Activated T-helper 1 cell treated with anti-CD3 and anti-CD28 coated beads, Interleukin-12 subunit alpha, Interleukin-12 subunit beta, Interleukin-2, Interleukin-4 antibody, amounts not matched to agents 30 ng/mL and 10 ng/mL and 1 ng/mL, durations not matched to agents 14 hours and 24 hours and 36 hours (primary cell): ENCODE measurements around the gene CEP290. TPM values are rescaled to one million over a fixed set of nuclear protein-coding genes. Genes with fewer than 3 reads are reported as not detected.

Source experiments
- DNase-seq: peaks from one replicate; pipeline ENCODE4 v3.0.0; 2021; ENCODE audit warnings: low spot score
- H3K27ac Mint-ChIP-seq: one replicate; pipeline ENCODE4 v1.8.0; 2021; ENCODE audit warnings: mild to moderate bottlenecking, mixed read lengths
- H3K27me3 Mint-ChIP-seq: one replicate; pipeline ENCODE4 v1.8.0; 2022; ENCODE audit warnings: mild to moderate bottlenecking, moderate library complexity, mixed read lengths; ENCODE audit not compliant: insufficient read depth
- H3K36me3 Mint-ChIP-seq: one replicate; pipeline ENCODE4 v1.8.0; 2021; ENCODE audit warnings: low read depth, mixed read lengths
- H3K4me1 Mint-ChIP-seq: one replicate; pipeline ENCODE4 v1.8.0; 2021; ENCODE audit warnings: low read depth, mixed read lengths
- H3K4me3 Mint-ChIP-seq: one replicate; pipeline ENCODE4 v1.8.0; 2021; ENCODE audit warnings: mild to moderate bottlenecking, moderate library complexity, mixed read lengths
- H3K9me3 Mint-ChIP-seq: one replicate; pipeline ENCODE4 v1.8.0; 2021; ENCODE audit warnings: mixed read lengths
- intact Hi-C: fragments of 100-400 bp; cut with micrococcal nuclease; formaldehyde crosslinking; loops from one replicate; pipeline ENCODE4 v1.15.1; 2024
- total RNA-seq: library from RNA; stranded (reverse); gene quantifications from 2 replicates; pipeline ENCODE4 v1.2.3, GENCODE V29; 2022

CEP290 gene
- total RNA-seq, 1 donor from 2014 or later = 15.5 TPM

- intact Hi-C loops = no loop called here
- peaks cover 8% of the 10 kb centered on the region for H3K36me3 Mint-ChIP-seq
- no peaks in the 10 kb centered on the region for H3K9me3 Mint-ChIP-seq
- no peaks in the 10 kb centered on the region for H3K4me1 Mint-ChIP-seq
- no peak for DNase-seq
- no peak overlapping the region for H3K27ac Mint-ChIP-seq
- H3K4me3 Mint-ChIP-seq = no peak overlapping the region
- no peaks in the 10 kb centered on the region for H3K27me3 Mint-ChIP-seq
Measured at GRCh38 chr12:88127855-88128254, 14.0 kb downstream of the CEP290 start.

GRCh38 chr12:88127099-88127498, 14.8 kb downstream of the CEP290 start:
- H3K27me3 Mint-ChIP-seq = no peaks in the 10 kb centered on the region
- no peak overlapping the region for H3K4me3 Mint-ChIP-seq
- H3K4me1 Mint-ChIP-seq = no peaks in the 10 kb centered on the region
- DNase-seq = no peak
- intact Hi-C loops = no loop called here
- H3K36me3 Mint-ChIP-seq = peaks cover 8% of the 10 kb centered on the region
- H3K9me3 Mint-ChIP-seq = no peaks in the 10 kb centered on the region
- H3K27ac Mint-ChIP-seq = no peak overlapping the region

- Mint-ChIP-seq H3K36me3 (peaks cover 7% of the 10 kb centered on the region), H3K4me1 (no peaks in the 10 kb centered on the region), H3K9me3 (no peaks in the 10 kb centered on the region), H3K4me3 (no peak overlapping the region), H3K27me3 (no peaks in the 10 kb centered on the region), H3K27ac (no peak overlapping the region)
- DNase-seq = no peak
- intact Hi-C loops = no loop called here
Measured at GRCh38 chr12:88122666-88123065, 19.2 kb downstream of the CEP290 start.

- no peaks in the 10 kb centered on the region for H3K27me3 Mint-ChIP-seq
- no peaks in the 10 kb centered on the region for H3K4me1 Mint-ChIP-seq
- no peaks in the 10 kb centered on the region for H3K9me3 Mint-ChIP-seq
- H3K27ac Mint-ChIP-seq = no peak overlapping the region
- intact Hi-C loops = loop anchor here (5.0 kb wide), 1 partner anchor 878 kb away; no protein-coding TSS in a partner anchor
- H3K4me3 Mint-ChIP-seq = no peak overlapping the region
- H3K36me3 Mint-ChIP-seq = peaks cover 19% of the 10 kb centered on the region
- no peak for DNase-seq
Measured at GRCh38 chr12:88113871-88114270, 28.0 kb downstream of the CEP290 start.

- DNase-seq = no peak
- Mint-ChIP-seq H3K4me3 (no peak overlapping the region), H3K36me3 (peaks cover 9% of the 10 kb centered on the region), H3K27me3 (no peaks in the 10 kb centered on the region), H3K4me1 (no peaks in the 10 kb centered on the region), H3K9me3 (no peaks in the 10 kb centered on the region), H3K27ac (no peak overlapping the region)
- intact Hi-C loops = loop anchor here (1.0 to 5.0 kb wide), 3 partner anchors 32 to 881 kb away; partner anchors contain the start of genes CEP290 and TMTC3
Measured at GRCh38 chr12:88111074-88111652, 30.7 kb downstream of the CEP290 start.

GRCh38 chr12:88108021-88108420, 33.9 kb downstream of the CEP290 start:
- peaks cover 7% of the 10 kb centered on the region for H3K36me3 Mint-ChIP-seq
- no peaks in the 10 kb centered on the region for H3K9me3 Mint-ChIP-seq
- no peaks in the 10 kb centered on the region for H3K4me1 Mint-ChIP-seq
- H3K27ac Mint-ChIP-seq = no peak overlapping the region
- intact Hi-C loops = no loop called here
- no peak overlapping the region for H3K4me3 Mint-ChIP-seq
- no peaks in the 10 kb centered on the region for H3K27me3 Mint-ChIP-seq
- DNase-seq = no peak

DNA sequence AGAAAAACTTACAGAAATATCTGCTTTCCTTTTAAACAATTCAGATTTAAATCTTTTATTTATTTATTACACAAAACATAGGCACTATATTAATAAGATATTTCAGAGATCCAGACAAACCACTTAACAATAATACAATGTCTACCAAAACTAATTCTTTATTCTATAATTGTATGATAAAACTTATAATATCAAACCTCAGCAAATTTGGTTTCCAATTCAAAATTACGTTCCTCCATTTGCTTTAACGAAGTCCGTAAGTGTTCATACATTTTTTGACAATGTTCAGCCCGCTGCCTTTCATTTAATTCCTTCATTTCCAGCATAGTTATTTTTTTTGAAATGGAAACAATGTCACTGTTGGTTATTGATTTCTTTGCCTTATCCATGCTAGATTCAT, 48.3 kb downstream of the CEP290 start:
- DNase-seq = no peak
- no peak overlapping the region for H3K4me3 Mint-ChIP-seq
- H3K4me1 Mint-ChIP-seq = no peaks in the 10 kb centered on the region
- intact Hi-C loops = no loop called here
- peaks cover 4% of the 10 kb centered on the region for H3K36me3 Mint-ChIP-seq
- no peaks in the 10 kb centered on the region for H3K27me3 Mint-ChIP-seq
- H3K27ac Mint-ChIP-seq = no peak overlapping the region
- H3K9me3 Mint-ChIP-seq = no peaks in the 10 kb centered on the region

GRCh38 chr12:88092771-88093170, 49.1 kb downstream of the CEP290 start:
- H3K4me3 Mint-ChIP-seq = no peak overlapping the region
- H3K9me3 Mint-ChIP-seq = no peaks in the 10 kb centered on the region

DNA sequence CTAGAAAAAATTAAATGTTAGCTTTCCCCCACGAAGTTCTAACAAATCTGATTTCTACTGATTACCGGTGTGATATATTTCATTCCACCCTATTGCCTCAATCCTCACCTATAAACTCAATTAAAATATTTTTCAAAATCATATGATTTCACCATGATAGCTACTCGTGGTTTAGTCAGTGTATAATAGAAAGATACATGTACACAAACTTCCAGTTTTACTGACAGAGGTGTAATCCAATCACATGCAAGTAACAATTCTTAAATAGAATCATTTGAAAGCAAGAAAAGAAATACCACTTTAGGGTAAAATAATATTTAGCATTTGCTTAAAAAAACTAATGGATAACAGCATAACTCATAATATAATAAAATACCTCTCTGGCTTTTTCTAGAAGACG, 57.7 kb downstream of the CEP290 start:
- DNase-seq = no peak
- Mint-ChIP-seq H3K4me1 (no peaks in the 10 kb centered on the region), H3K36me3 (peaks cover 7% of the 10 kb centered on the region), H3K27ac (no peak overlapping the region), H3K4me3 (no peak overlapping the region), H3K27me3 (no peaks in the 10 kb centered on the region), H3K9me3 (no peaks in the 10 kb centered on the region)
- intact Hi-C loops = no loop called here

More at GRCh38 chr12:88092771-88093170, 49.1 kb downstream of the CEP290 start:
- DNase-seq = no peak
- intact Hi-C loops = no loop called here
- Mint-ChIP-seq H3K4me1 (no peaks in the 10 kb centered on the region), H3K27me3 (no peaks in the 10 kb centered on the region), H3K27ac (no peak overlapping the region), H3K36me3 (peaks cover 4% of the 10 kb centered on the region)

GRCh38 chr12:88083634-88084033, 58.3 kb downstream of the CEP290 start:
- H3K4me1 Mint-ChIP-seq = no peaks in the 10 kb centered on the region
- no peak for DNase-seq
- H3K27ac Mint-ChIP-seq = no peak overlapping the region
- intact Hi-C loops = no loop called here
- no peak overlapping the region for H3K4me3 Mint-ChIP-seq
- H3K9me3 Mint-ChIP-seq = no peaks in the 10 kb centered on the region
- no peaks in the 10 kb centered on the region for H3K27me3 Mint-ChIP-seq
- peaks cover 4% of the 10 kb centered on the region for H3K36me3 Mint-ChIP-seq

DNA sequence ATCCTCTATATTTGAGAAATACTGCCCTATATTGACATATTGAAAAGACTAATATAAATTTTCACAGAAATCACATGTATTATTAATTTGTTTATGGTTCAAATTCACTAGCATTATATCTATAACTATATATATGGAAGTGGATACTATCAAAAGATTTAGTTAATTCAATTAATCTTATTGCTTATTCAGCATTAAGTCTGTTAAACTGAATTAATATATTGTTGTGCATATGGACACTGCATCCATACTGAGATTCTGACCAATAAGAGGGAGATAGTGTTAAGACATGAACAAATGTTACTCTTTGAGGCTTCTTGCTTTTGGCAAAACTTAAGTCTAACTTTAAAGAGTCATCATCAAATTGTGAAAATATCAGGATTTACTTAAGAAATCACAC, 60.6 kb downstream of the CEP290 start:
- Mint-ChIP-seq H3K9me3 (no peaks in the 10 kb centered on the region), H3K4me1 (no peaks in the 10 kb centered on the region), H3K4me3 (no peak overlapping the region), H3K27me3 (no peaks in the 10 kb centered on the region), H3K27ac (no peak overlapping the region), H3K36me3 (peaks cover 8% of the 10 kb centered on the region)
- intact Hi-C loops = no loop called here
- no peak for DNase-seq

GRCh38 chr12:88067301-88067700, 74.6 kb downstream of the CEP290 start:
- Mint-ChIP-seq H3K36me3 (peaks cover 17% of the 10 kb centered on the region), H3K9me3 (no peaks in the 10 kb centered on the region)
- intact Hi-C loops = no loop called here

GRCh38 chr12:88063375-88063774, 78.5 kb downstream of the CEP290 start:
- DNase-seq = no peak
- Mint-ChIP-seq H3K4me3 (no peak overlapping the region), H3K9me3 (no peaks in the 10 kb centered on the region), H3K36me3 (peaks cover 17% of the 10 kb centered on the region), H3K27me3 (no peaks in the 10 kb centered on the region), H3K4me1 (peaks cover 6% of the 10 kb centered on the region), H3K27ac (no peak overlapping the region)
- intact Hi-C loops = no loop called here

More at GRCh38 chr12:88067301-88067700, 74.6 kb downstream of the CEP290 start:
- H3K27ac Mint-ChIP-seq = no peak overlapping the region
- no peak overlapping the region for H3K4me3 Mint-ChIP-seq
- peaks cover 6% of the 10 kb centered on the region for H3K4me1 Mint-ChIP-seq
- H3K27me3 Mint-ChIP-seq = no peaks in the 10 kb centered on the region
- DNase-seq = no peak

DNA sequence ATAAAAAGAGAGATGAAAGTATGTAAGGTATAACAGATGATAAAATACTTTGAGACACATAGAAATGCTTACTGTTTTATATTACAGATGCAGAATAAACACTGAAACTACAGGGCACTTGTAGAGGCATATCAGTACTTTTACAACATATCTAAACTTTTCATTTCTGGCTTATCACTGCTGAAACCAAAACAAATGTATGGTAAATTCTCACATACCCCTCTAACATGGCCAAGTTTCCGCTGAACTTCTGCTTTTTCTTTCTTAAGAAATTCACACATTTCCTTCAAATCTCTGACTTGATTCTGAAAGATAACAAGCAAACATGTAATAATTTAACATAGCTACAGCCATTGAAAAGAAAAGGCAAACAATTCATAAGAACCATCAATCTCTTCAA, 79.4 kb downstream of the CEP290 start:
- no peak overlapping the region for H3K27ac Mint-ChIP-seq
- intact Hi-C loops = no loop called here
- no peak for DNase-seq
- H3K4me1 Mint-ChIP-seq = peaks cover 6% of the 10 kb centered on the region
- H3K9me3 Mint-ChIP-seq = no peaks in the 10 kb centered on the region
- H3K4me3 Mint-ChIP-seq = no peak overlapping the region
- peaks cover 23% of the 10 kb centered on the region for H3K36me3 Mint-ChIP-seq
- H3K27me3 Mint-ChIP-seq = no peaks in the 10 kb centered on the region
